ENCODE results near the gene ATP7A.

GRCh38 chrX:77937291-77937690 lies 26.8 kb downstream of the ATP7A start:
- TF ChIP-seq CTCF (IDR thresholded peaks at IDR 0.05 in 2 of 3, conservative IDR thresholded peaks at IDR 0.05 in 1 of 3; ENCODE audit: borderline replicate concordance in 1 of 3, insufficient read depth in 1 of 3, low read depth in 2 of 3, low read length in 2 of 3) (no peak), POLR2A (IDR thresholded peaks at IDR 0.05; ENCODE audit: borderline replicate concordance, extremely low read depth, insufficient read depth, insufficient read length) (no peak), POLR2AphosphoS5 (IDR thresholded peaks at IDR 0.05; ENCODE audit: low read depth, low read length) (no peak), EZH2 (IDR thresholded peaks at IDR 0.05) (no peak), REST (IDR thresholded peaks at IDR 0.05; ENCODE audit: low read depth) (no peak), EZH2phosphoT487 (IDR thresholded peaks at IDR 0.05; ENCODE audit: borderline replicate concordance) (no peak)
